OCI-LY1 (cell line): ENCODE measurements around the gene NAV2.

Source experiments
- H2AFZ ChIP-seq: fragments of 200-600 bp; sonication (generic), shearing (Covaris generic); 2 replicates; pipeline ENCODE4 v1.6.0; 2014; ENCODE audit warnings: antibody characterized with exemption, mild to moderate bottlenecking, low read length
- H3F3A ChIP-seq: fragments of 200-600 bp; sonication (generic), shearing (Covaris generic); 2 replicates; pipeline ENCODE4 v1.6.0; 2014; ENCODE audit warnings: mild to moderate bottlenecking, antibody characterized with exemption, low read length, moderate library complexity; ENCODE audit not compliant: insufficient read depth
- H3K27ac ChIP-seq: fragments of 200-600 bp; sonication (generic); 2 replicates; pipeline ENCODE4 v1.5.1; 2014; ENCODE audit warnings: low read length, mixed run types, mild to moderate bottlenecking, low read depth; ENCODE audit not compliant: poor library complexity, severe bottlenecking
- H3K27me3 ChIP-seq: fragments of 200-600 bp; sonication (generic); 2 replicates; pipeline ENCODE4 v1.6.0; 2014; ENCODE audit warnings: antibody characterized with exemption, mild to moderate bottlenecking, low read length, moderate library complexity; ENCODE audit not compliant: insufficient read depth
- H3K36me3 ChIP-seq: fragments of 200-600 bp; sonication (generic); 2 replicates; pipeline ENCODE4 v1.6.1; 2014; ENCODE audit warnings: mild to moderate bottlenecking, antibody characterized with exemption, low read length, moderate library complexity, mixed read lengths; ENCODE audit not compliant: insufficient read depth
- H3K4me1 ChIP-seq: fragments of 200-600 bp; sonication (generic); 2 replicates; pipeline ENCODE4 v1.5.1; 2014; ENCODE audit warnings: mild to moderate bottlenecking, low read length, moderate library complexity; ENCODE audit not compliant: insufficient read depth, severe bottlenecking
- H3K4me2 ChIP-seq: fragments of 200-600 bp; sonication (generic), shearing (Covaris generic); 2 replicates; pipeline ENCODE4 v1.6.1; 2014; ENCODE audit warnings: low read length
- H3K4me3 ChIP-seq: fragments of 200-600 bp; sonication (generic); 2 replicates; pipeline ENCODE4 v1.5.1; 2014; ENCODE audit warnings: low read length, low read depth, mild to moderate bottlenecking, mixed read lengths; ENCODE audit not compliant: poor library complexity, severe bottlenecking
- H3K79me2 ChIP-seq: fragments of 200-600 bp; shearing (Covaris generic); 2 replicates; pipeline ENCODE4 v1.6.1; 2016; ENCODE audit warnings: mixed run types, low read length, mixed read lengths; ENCODE audit not compliant: insufficient read depth
- H3K9ac ChIP-seq: fragments of 200-600 bp; sonication (generic), shearing (Covaris generic); 2 replicates; pipeline ENCODE4 v1.6.1; 2014; ENCODE audit warnings: mild to moderate bottlenecking, low read length, mixed read lengths
- H3K9me2 ChIP-seq: fragments of 200-600 bp; sonication (generic), shearing (Covaris generic); 2 replicates; pipeline ENCODE4 v1.6.1; 2014; ENCODE audit warnings: low read depth, mild to moderate bottlenecking, low read length, mixed read lengths
- H3K9me3 ChIP-seq: fragments of 200-600 bp; shearing (Covaris generic); 2 replicates; pipeline ENCODE4 v1.6.1; 2014; ENCODE audit warnings: low read length, mixed read lengths
- H4K20me1 ChIP-seq: fragments of 200-600 bp; sonication (generic), shearing (Covaris generic); 2 replicates; pipeline ENCODE4 v1.6.0; 2016; ENCODE audit warnings: mild to moderate bottlenecking, low read length; ENCODE audit not compliant: insufficient read depth
- EZH2 ChIP-seq: fragments of 200-600 bp; sonication (generic), shearing (Covaris generic); IDR thresholded peaks from 2 replicates; pipeline ENCODE4 v1.8.0; 2017; ENCODE audit warnings: borderline replicate concordance, mixed run types, mild to moderate bottlenecking, antibody characterized with exemption, low read length, moderate library complexity, mixed read lengths
- TF ChIP-seq, protein P1 (sequence below): fragments of 200-600 bp; sonication (generic), shearing (Covaris generic); IDR thresholded peaks from 2 replicates; pipeline ENCODE4 v1.5.1; 2017; ENCODE audit warnings: mild to moderate bottlenecking, antibody characterized with exemption, low read length, moderate library complexity, mixed read lengths

NAV2 gene

GRCh38 chr11:19777377-19778102 is 64.9 kb downstream of the NAV2 start:
- Histone ChIP-seq H4K20me1 (no peaks in the 10 kb centered on the region), H3K9me3 (no peaks in the 10 kb centered on the region), H3K36me3 (no peaks in the 10 kb centered on the region), H3K79me2 (no peaks in the 10 kb centered on the region), H3F3A (no peaks in the 10 kb centered on the region), H3K27ac (no peak overlapping the region), H3K4me2 (no peak overlapping the region), H3K9ac (no peak overlapping the region), H2AFZ (no peak overlapping the region), H3K9me2 (no peaks in the 10 kb centered on the region), H3K4me3 (no peak overlapping the region), H3K4me1 (no peaks in the 10 kb centered on the region), H3K27me3 (no peaks in the 10 kb centered on the region)
- TF ChIP-seq, protein P1, sequence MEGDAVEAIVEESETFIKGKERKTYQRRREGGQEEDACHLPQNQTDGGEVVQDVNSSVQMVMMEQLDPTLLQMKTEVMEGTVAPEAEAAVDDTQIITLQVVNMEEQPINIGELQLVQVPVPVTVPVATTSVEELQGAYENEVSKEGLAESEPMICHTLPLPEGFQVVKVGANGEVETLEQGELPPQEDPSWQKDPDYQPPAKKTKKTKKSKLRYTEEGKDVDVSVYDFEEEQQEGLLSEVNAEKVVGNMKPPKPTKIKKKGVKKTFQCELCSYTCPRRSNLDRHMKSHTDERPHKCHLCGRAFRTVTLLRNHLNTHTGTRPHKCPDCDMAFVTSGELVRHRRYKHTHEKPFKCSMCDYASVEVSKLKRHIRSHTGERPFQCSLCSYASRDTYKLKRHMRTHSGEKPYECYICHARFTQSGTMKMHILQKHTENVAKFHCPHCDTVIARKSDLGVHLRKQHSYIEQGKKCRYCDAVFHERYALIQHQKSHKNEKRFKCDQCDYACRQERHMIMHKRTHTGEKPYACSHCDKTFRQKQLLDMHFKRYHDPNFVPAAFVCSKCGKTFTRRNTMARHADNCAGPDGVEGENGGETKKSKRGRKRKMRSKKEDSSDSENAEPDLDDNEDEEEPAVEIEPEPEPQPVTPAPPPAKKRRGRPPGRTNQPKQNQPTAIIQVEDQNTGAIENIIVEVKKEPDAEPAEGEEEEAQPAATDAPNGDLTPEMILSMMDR, result no peak
- TF ChIP-seq EZH2, result no peak

DNA sequence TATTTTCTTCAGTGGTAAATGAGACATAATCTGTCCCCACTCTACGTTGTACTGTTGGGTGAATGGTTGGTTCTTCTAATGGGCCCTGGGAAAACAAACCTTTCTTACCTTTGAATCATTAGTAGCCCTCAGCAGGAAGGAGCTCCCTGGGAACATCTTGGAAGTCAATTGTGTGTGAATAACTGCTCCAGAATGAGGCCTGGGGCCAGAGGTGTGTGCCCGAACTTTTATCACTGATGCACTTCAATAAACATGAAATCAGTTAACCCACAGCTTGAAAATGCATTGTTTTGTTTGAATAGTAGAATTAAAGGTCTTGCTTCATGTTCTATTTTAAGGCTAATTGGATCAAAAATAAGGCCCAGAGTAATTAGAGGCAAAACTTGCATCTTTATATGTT is 67.1 kb downstream of the NAV2 start:
- no peak overlapping the region for H3K9ac ChIP-seq

DNA sequence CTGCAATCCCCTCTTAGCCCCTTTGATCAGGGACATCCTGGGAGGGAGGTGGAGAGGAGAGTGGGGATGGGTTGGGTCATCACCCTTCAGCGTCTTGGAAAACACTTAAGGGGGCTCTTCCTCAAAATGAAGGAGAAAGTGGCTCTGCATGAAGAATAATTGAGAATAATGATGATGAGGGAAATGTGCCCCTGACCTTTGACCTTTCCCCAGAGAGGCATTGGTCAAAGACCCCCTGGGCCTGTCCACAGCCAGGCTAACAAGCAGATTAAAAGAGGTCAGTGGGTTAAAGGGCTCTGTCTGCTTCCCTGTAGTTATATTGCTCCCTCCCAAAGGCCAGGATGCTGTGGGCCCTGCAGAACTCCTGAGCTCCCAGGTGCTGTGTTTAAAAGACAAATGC is 68.7 kb downstream of the NAV2 start:
- H3K9ac ChIP-seq, result no peak overlapping the region
- H3F3A ChIP-seq, result no peaks in the 10 kb centered on the region
- no peak overlapping the region for H2AFZ ChIP-seq
- no peaks in the 10 kb centered on the region for H3K36me3 ChIP-seq
- H3K27me3 ChIP-seq, result no peaks in the 10 kb centered on the region
- H3K9me3 ChIP-seq, result no peaks in the 10 kb centered on the region
- H3K9me2 ChIP-seq, result no peaks in the 10 kb centered on the region
- H3K4me1 ChIP-seq, result no peaks in the 10 kb centered on the region
- H3K4me2 ChIP-seq, result no peak overlapping the region
- no peak overlapping the region for H3K4me3 ChIP-seq
- TF ChIP-seq, protein P1, result no peak
- no peak for TF ChIP-seq EZH2
- no peaks in the 10 kb centered on the region for H3K79me2 ChIP-seq
- H4K20me1 ChIP-seq, result no peaks in the 10 kb centered on the region
- no peak overlapping the region for H3K27ac ChIP-seq

More for the DNA sequence above, 67.1 kb downstream of the NAV2 start:
- Histone ChIP-seq H3K36me3 (no peaks in the 10 kb centered on the region), H3K27me3 (no peaks in the 10 kb centered on the region), H3K9me2 (no peaks in the 10 kb centered on the region), H3F3A (no peaks in the 10 kb centered on the region), H4K20me1 (no peaks in the 10 kb centered on the region), H2AFZ (no peak overlapping the region), H3K4me1 (no peaks in the 10 kb centered on the region), H3K79me2 (no peaks in the 10 kb centered on the region), H3K27ac (no peak overlapping the region), H3K4me3 (no peak overlapping the region), H3K9me3 (no peaks in the 10 kb centered on the region), H3K4me2 (no peak overlapping the region)
- no peak for TF ChIP-seq EZH2
- TF ChIP-seq, protein P1, result no peak
